HepG2 (cell line): Measurements from ENCODE around the gene LCAT. TPM values are rescaled to one million over a fixed set of nuclear protein-coding genes. Genes with fewer than 3 reads are reported as not detected.

Source experiments
- HES4 ChIP-seq: sonication (generic); formaldehyde crosslinking; IDR thresholded peaks from 2 replicates; pipeline ENCODE4 v1.9.0; 2021; ENCODE audit warnings: mild to moderate bottlenecking, missing genetic modification reagents, borderline replicate concordance
- HMG20A ChIP-seq: IDR thresholded peaks from 2 replicates; pipeline ENCODE4 v1.6.1; 2016; ENCODE audit warnings: borderline replicate concordance
- MATR3 ChIP-seq: sonication (generic); formaldehyde crosslinking; IDR thresholded peaks from 2 replicates; pipeline ENCODE4 v1.4.0; 2020; ENCODE audit warnings: missing genetic modification reagents
- NAIF1 ChIP-seq: sonication (generic); formaldehyde crosslinking; IDR thresholded peaks from 2 replicates; pipeline ENCODE4 v1.5.0; 2020; ENCODE audit warnings: mild to moderate bottlenecking, missing genetic modification reagents, borderline replicate concordance
- NCOA2 ChIP-seq: sonication (generic); formaldehyde crosslinking; IDR thresholded peaks from 2 replicates; pipeline ENCODE4 v1.8.0; 2022; ENCODE audit warnings: inconsistent platforms
- NR1H2 ChIP-seq: sonication (generic); formaldehyde crosslinking; IDR thresholded peaks from 2 replicates; pipeline ENCODE4 v1.8.1; 2022; ENCODE audit warnings: low read depth, missing genetic modification reagents, borderline replicate concordance
- PHF5A ChIP-seq: IDR thresholded peaks from one replicate; pipeline ENCODE4 v1.6.1; 2018; ENCODE audit warnings: low read depth, missing genetic modification reagents; ENCODE audit not compliant: unreplicated experiment
- TBX3 ChIP-seq: fragments of 450-650 bp; IDR thresholded peaks from 2 replicates; pipeline ENCODE4 v1.6.1; 2017; ENCODE audit warnings: antibody characterized with exemption, mild to moderate bottlenecking, inconsistent platforms, borderline replicate concordance
- ZBTB33 ChIP-seq: sonication (generic); formaldehyde crosslinking; IDR thresholded peaks from 2 replicates; pipeline ENCODE4 v1.4.0; 2020; ENCODE audit warnings: missing genetic modification reagents
- ZFP62 ChIP-seq: sonication (generic); formaldehyde crosslinking; IDR thresholded peaks from 2 replicates; pipeline ENCODE4 v1.4.0; 2020; ENCODE audit warnings: missing genetic modification reagents
- ZNF468 ChIP-seq: sonication (generic); formaldehyde crosslinking; IDR thresholded peaks from 2 replicates; pipeline ENCODE4 v1.8.0; 2022; ENCODE audit warnings: mild to moderate bottlenecking, moderate library complexity, missing genetic modification reagents
- ZSCAN25 ChIP-seq: sonication (generic); formaldehyde crosslinking; IDR thresholded peaks from 2 replicates; pipeline ENCODE4 v1.8.0; 2022; ENCODE audit warnings: mild to moderate bottlenecking, missing genetic modification reagents
- polyA plus RNA-seq, 8 experiments: library from polyadenylated mRNA; depleted of rRNA in 3 of 8; stranded (reverse) in 7 of 8; unstranded in 1 of 8; fragments of >200 nt; fragmentation: Illumina TruSeq in 4 of 8; extraction: Trizol in 4 of 8; gene quantifications; 2 replicates each; pipeline versions ENCODE4 v1.2.1 to v1.2.3, GENCODE V29; 2011 to 2016; ENCODE audit warnings: low read depth in 4 of 8, missing spikeins in 1 of 8, mixed read lengths in 1 of 8; ENCODE audit not compliant: insufficient read depth in 1 of 8
- total RNA-seq, 5 experiments: library from RNA; depleted of rRNA; stranded (reverse); fragments of >200 nt; fragmentation: Illumina TruSeq; extraction: Trizol; gene quantifications; 2 replicates each; pipeline ENCODE4 v1.2.3, GENCODE V29; 2016; ENCODE audit warnings: low read depth in 1 of 5
- TF ChIP-seq, protein P1 (sequence below), 2 experiments: fragments of 450-650 bp in 1 of 2; sonication (generic) in 1 of 2; formaldehyde crosslinking in 1 of 2; IDR thresholded peaks; 2 replicates each; pipeline versions ENCODE4 v1.6.1 to v1.8.0; 2016 to 2022; ENCODE audit warnings: antibody characterized with exemption in 1 of 2, mild to moderate bottlenecking in 1 of 2, missing genetic modification reagents in 1 of 2
- TF ChIP-seq, protein P2 (sequence below): IDR thresholded peaks from 2 replicates; pipeline ENCODE4 v1.6.1; 2016; ENCODE audit warnings: low read depth, borderline replicate concordance
- TF ChIP-seq, protein P3 (sequence below): sonication (generic); formaldehyde crosslinking; IDR thresholded peaks from 2 replicates; pipeline ENCODE4 v1.8.0; 2022; ENCODE audit warnings: low read depth, missing genetic modification reagents

The LCAT gene
- total and polyA plus RNA-seq, 2 of the 13 experiments (the other 11 are each of a cell fraction or from before 2014, with no cell fraction given), result 36.1 to 38.9 TPM

DNA sequence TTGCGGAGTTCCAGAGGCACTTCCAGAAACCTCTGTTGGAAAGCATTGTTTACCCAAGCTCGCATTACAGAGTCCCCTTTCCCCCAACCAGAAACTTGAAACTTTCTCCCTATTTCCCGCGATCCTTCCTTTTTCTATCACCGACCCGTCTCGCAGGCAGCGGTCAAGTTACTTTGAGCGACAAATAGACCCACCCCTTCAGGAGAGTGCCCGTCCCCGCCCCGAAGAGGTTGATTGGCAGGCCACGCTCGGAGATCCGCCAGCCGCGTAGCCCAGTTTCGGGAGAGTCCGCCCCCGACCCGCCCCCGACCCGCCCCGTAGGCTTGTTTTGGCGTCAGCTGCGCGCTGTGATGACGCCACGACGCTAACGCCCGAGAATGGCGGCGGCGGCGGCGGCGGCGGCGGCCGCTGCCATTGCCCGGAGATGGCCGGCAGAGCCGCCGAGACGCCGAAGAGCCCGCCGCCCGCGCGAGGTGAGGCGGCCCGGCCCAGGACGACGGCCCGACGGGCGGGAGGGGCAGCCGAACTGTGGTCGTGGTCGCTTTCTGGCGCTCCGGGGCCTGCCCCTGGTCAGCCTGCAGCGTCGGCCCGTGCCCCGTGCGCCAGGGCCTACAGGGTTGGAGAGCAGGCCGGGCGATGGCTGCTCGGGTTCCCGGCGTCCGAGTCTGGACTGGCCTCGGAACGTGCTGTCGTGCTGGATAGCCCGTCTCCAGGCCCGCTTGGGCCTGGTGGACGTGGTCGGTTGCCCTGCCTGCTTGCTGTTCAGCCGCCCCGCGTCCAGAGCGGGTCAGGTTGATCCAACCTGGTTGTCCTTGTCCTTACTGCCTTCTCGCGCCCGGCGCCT lies 50.8 kb downstream of the LCAT start, which contains the start of gene PSKH1 (continued):
- TF ChIP-seq, protein P1, sequence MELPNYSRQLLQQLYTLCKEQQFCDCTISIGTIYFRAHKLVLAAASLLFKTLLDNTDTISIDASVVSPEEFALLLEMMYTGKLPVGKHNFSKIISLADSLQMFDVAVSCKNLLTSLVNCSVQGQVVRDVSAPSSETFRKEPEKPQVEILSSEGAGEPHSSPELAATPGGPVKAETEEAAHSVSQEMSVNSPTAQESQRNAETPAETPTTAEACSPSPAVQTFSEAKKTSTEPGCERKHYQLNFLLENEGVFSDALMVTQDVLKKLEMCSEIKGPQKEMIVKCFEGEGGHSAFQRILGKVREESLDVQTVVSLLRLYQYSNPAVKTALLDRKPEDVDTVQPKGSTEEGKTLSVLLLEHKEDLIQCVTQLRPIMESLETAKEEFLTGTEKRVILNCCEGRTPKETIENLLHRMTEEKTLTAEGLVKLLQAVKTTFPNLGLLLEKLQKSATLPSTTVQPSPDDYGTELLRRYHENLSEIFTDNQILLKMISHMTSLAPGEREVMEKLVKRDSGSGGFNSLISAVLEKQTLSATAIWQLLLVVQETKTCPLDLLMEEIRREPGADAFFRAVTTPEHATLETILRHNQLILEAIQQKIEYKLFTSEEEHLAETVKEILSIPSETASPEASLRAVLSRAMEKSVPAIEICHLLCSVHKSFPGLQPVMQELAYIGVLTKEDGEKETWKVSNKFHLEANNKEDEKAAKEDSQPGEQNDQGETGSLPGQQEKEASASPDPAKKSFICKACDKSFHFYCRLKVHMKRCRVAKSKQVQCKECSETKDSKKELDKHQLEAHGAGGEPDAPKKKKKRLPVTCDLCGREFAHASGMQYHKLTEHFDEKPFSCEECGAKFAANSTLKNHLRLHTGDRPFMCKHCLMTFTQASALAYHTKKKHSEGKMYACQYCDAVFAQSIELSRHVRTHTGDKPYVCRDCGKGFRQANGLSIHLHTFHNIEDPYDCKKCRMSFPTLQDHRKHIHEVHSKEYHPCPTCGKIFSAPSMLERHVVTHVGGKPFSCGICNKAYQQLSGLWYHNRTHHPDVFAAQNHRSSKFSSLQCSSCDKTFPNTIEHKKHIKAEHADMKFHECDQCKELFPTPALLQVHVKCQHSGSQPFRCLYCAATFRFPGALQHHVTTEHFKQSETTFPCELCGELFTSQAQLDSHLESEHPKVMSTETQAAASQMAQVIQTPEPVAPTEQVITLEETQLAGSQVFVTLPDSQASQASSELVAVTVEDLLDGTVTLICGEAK (IDR thresholded peaks at IDR 0.05), result no peak
- TF ChIP-seq, protein P1 (CRISPR knock-in tag; IDR thresholded peaks at IDR 0.05), result no peak; the same call in 1 of the 2 replicates
- TF ChIP-seq ZBTB33 (no peak), HES4 (CRISPR knock-in tag) (peak; percentile 94), ZNF468 (CRISPR knock-in tag) (peak; percentile 82; the same call in 1 of the 2 replicates), TBX3 (no peak), NAIF1 (CRISPR knock-in tag) (0 out of 2 replicates have a peak, but pooled peaks have one; percentile 33), NR1H2 (CRISPR knock-in tag) (peak; percentile 95; the same call in 1 of the 2 replicates), NCOA2 (CRISPR knock-in tag) (no peak; the same call in 1 of the 2 replicates), ZSCAN25 (peak; percentile 2; the same call in 1 of the 2 replicates), ZFP62 (no peak; the same call in 1 of the 2 replicates), MATR3 (no peak), PHF5A (no peak), HMG20A (CRISPR knock-in tag) (no peak)
- TF ChIP-seq, protein P2, sequence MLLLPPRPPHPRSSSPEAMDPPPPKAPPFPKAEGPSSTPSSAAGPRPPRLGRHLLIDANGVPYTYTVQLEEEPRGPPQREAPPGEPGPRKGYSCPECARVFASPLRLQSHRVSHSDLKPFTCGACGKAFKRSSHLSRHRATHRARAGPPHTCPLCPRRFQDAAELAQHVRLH (CRISPR knock-in tag), result peak; percentile 14; the same call in 1 of the 2 replicates
- TF ChIP-seq, protein P3, sequence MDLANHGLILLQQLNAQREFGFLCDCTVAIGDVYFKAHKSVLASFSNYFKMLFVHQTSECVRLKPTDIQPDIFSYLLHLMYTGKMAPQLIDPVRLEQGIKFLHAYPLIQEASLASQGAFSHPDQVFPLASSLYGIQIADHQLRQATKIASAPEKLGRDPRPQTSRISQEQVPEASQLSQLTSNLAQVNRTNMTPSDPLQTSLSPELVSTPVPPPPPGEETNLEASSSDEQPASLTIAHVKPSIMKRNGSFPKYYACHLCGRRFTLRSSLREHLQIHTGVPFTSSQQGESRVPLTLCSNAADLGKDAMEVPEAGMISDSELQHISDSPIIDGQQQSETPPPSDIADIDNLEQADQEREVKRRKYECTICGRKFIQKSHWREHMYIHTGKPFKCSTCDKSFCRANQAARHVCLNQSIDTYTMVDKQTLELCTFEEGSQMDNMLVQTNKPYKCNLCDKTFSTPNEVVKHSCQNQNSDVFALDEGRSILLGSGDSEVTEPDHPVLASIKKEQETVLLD (CRISPR knock-in tag), result no peak
